Measurements from ENCODE around the gene MYOM1. TPM values are rescaled to one million over a fixed set of nuclear protein-coding genes. Genes with fewer than 3 reads are reported as not detected.

The MYOM1 gene
- total RNA-seq, 1 experiment from 2014 or later = 0.41 TPM

- Histone ChIP-seq H3K9me3 (peaks cover 3% of the 10 kb centered on the region; the same call in 1 of the 2 replicates), H3K4me3 (ENCODE audit: low read depth, low read length) (no peak overlapping the region), H3K4me1 (peaks cover 26% of the 10 kb centered on the region), H3K27me3 (replicated peaks; ENCODE audit: control insufficient read depth, insufficient read depth, low read length) (no peaks in the 10 kb centered on the region), H3K36me3 (ENCODE audit: control insufficient read depth, insufficient read depth, low read length) (no peaks in the 10 kb centered on the region)
- BruUV-seq (replicated peaks) = no TSS peak
- ChIA-PET POLR2A (no interaction called here), CTCF (no interaction called here)
- DNase-seq = no peak
- Mint-ChIP-seq H3K4me1 (ENCODE audit: low read depth, unreplicated experiment) (peaks cover 28% of the 10 kb centered on the region), H3K27me3 (ENCODE audit: insufficient read depth, unreplicated experiment) (no peaks in the 10 kb centered on the region), H3K36me3 (ENCODE audit: insufficient read depth, unreplicated experiment) (no peaks in the 10 kb centered on the region), H3K4me3 (ENCODE audit: unreplicated experiment) (no peak overlapping the region), H3K27ac (ENCODE audit: unreplicated experiment) (no peak overlapping the region), H3K9me3 (ENCODE audit: unreplicated experiment) (peaks cover 9% of the 10 kb centered on the region)
- no peak for TF ChIP-seq CTCF (IDR thresholded peaks at IDR 0.05; ENCODE audit: insufficient read depth in 1 of 2, low read depth in 1 of 2, low read length in 1 of 2, severe bottlenecking in 1 of 2, unreplicated experiment in 1 of 2)
- intact Hi-C loops (cut with micrococcal nuclease; ENCODE audit: unreplicated experiment) = no loop called here
These were observed 116.8 kb downstream of the MYOM1 start for GRCh38 chr18:3102983-3103382.

DNA sequence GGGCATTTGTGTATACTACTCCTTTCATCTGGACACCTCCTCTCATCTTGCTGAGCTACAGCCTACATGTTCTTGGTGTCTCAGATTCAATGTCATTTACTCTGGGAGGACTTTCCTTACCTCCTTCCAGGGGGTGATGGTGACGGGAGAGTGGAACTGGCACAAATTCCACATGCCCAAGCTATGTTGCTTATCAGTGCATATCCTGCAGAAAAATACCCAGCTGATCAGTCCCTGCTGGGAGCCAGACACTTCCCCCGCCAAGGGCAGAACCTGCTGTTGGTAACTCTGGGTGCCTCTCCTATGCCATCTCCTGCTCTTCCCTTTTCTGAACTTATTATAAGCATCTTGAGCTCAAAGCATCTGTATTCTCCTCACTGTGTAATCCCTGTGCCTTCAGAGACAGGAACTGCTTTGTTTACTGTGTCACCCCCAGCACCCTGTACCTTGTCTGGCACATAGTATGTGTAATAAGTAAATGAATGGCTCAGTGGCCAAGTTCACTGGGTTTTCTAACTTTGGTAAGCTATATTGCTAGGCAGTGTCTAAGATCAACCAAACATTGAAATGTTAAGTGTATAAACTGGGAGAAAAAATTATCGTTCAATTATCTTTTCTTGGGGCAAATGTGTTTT lies 119.2 kb downstream of the MYOM1 start:
- Histone ChIP-seq H3K36me3 (ENCODE audit: control insufficient read depth, insufficient read depth, low read length) (no peaks in the 10 kb centered on the region), H3K9me3 (no peaks in the 10 kb centered on the region), H3K4me1 (peaks cover 11% of the 10 kb centered on the region; the same call in 1 of the 2 replicates), H3K27me3 (replicated peaks; ENCODE audit: control insufficient read depth, insufficient read depth, low read length) (no peaks in the 10 kb centered on the region), H3K4me3 (ENCODE audit: low read depth, low read length) (no peak overlapping the region)
- H3K9me3 Mint-ChIP-seq (ENCODE audit: unreplicated experiment) = peaks cover 9% of the 10 kb centered on the region
- H3K27me3 Mint-ChIP-seq (ENCODE audit: insufficient read depth, unreplicated experiment) = no peaks in the 10 kb centered on the region
- intact Hi-C loops (cut with micrococcal nuclease; ENCODE audit: unreplicated experiment) = no loop called here
- no TSS peak for BruUV-seq (replicated peaks)
- DNase-seq = no peak
- no peak overlapping the region for H3K4me3 Mint-ChIP-seq (ENCODE audit: unreplicated experiment)
- no peaks in the 10 kb centered on the region for H3K36me3 Mint-ChIP-seq (ENCODE audit: insufficient read depth, unreplicated experiment)
- H3K4me1 Mint-ChIP-seq (ENCODE audit: low read depth, unreplicated experiment) = peaks cover 22% of the 10 kb centered on the region
- ChIA-PET POLR2A (no interaction called here), CTCF (no interaction called here)
- H3K27ac Mint-ChIP-seq (ENCODE audit: unreplicated experiment) = no peak overlapping the region
- no peak for TF ChIP-seq CTCF (IDR thresholded peaks at IDR 0.05; ENCODE audit: insufficient read depth in 1 of 2, low read depth in 1 of 2, low read length in 1 of 2, severe bottlenecking in 1 of 2, unreplicated experiment in 1 of 2)

DNA sequence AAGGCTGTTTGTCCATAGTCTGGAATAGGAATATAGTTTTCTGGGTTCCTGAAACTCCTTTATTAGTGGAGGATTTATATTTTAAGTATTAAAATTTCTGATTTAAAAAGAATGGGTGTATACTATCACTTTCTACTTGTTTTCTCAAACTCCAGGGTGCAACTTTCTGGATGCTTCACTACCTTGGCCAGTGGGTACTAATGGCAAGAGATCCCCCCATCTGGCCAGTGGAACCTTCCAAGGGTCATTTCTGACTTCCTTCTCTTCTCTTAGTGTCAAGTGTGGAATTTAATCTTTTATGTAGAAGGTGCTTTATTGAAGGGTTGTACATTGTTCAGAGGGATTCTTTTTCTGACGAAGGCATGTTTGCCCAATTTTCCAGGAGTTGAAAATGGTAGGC lies 120.4 kb downstream of the MYOM1 start:
- intact Hi-C loops (cut with micrococcal nuclease; ENCODE audit: unreplicated experiment) = no loop called here
- ChIA-PET POLR2A (no interaction called here), CTCF (no interaction called here)
- Mint-ChIP-seq H3K27ac (ENCODE audit: unreplicated experiment) (no peak overlapping the region), H3K27me3 (ENCODE audit: insufficient read depth, unreplicated experiment) (no peaks in the 10 kb centered on the region), H3K9me3 (ENCODE audit: unreplicated experiment) (peaks cover 9% of the 10 kb centered on the region), H3K36me3 (ENCODE audit: insufficient read depth, unreplicated experiment) (no peaks in the 10 kb centered on the region), H3K4me1 (ENCODE audit: low read depth, unreplicated experiment) (peaks cover 13% of the 10 kb centered on the region), H3K4me3 (ENCODE audit: unreplicated experiment) (no peak overlapping the region)
- H3K9me3 ChIP-seq = no peaks in the 10 kb centered on the region
- H3K36me3 ChIP-seq (ENCODE audit: control insufficient read depth, insufficient read depth, low read length) = no peaks in the 10 kb centered on the region
- no peak for TF ChIP-seq CTCF (IDR thresholded peaks at IDR 0.05; ENCODE audit: insufficient read depth in 1 of 2, low read depth in 1 of 2, low read length in 1 of 2, severe bottlenecking in 1 of 2, unreplicated experiment in 1 of 2)
- H3K27me3 ChIP-seq (replicated peaks; ENCODE audit: control insufficient read depth, insufficient read depth, low read length) = no peaks in the 10 kb centered on the region
- H3K4me1 ChIP-seq = peaks cover 9% of the 10 kb centered on the region; the same call in 1 of the 2 replicates
- no TSS peak for BruUV-seq (replicated peaks)
- no peak for DNase-seq
- H3K4me3 ChIP-seq (ENCODE audit: low read depth, low read length) = no peak overlapping the region

Data from Caco-2 (cell line).